ENCODE results near the gene MAOA. TPM values are rescaled to one million over a fixed set of nuclear protein-coding genes. Genes with fewer than 3 reads are reported as not detected.

Gene MAOA
- polyA plus RNA-seq, 1 donor from 2014 or later = 1.3 TPM

DNA sequence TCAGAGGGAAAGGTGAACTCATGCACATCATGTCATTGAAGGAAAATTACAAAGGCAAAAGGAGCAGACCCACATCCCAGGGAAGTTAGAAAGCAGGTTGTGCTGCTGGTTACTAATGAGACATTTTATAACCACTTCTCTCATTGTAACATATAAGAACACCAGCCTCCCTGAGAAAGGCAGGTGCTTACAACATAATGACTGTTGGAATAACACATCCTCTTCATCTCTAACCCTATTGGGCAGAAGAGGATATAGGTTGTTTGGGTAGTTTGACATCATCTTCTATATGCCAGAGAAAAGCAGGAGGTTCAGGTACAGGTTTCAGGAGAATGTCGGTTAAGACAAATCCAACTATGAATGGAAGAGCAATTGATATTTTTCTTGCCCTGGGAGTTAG is 77.6 kb downstream of the MAOA start:
- H2AFZ ChIP-seq (ENCODE audit: low read depth, low read length) = no peak overlapping the region
- H3K36me3 ChIP-seq (ENCODE audit: insufficient read depth, low read length) = no peaks in the 10 kb centered on the region
- no peak overlapping the region for H3K4me2 ChIP-seq (ENCODE audit: low read length)
- no peaks in the 10 kb centered on the region for H3F3A ChIP-seq (ENCODE audit: insufficient read depth, low read length, poor library complexity, severe bottlenecking)
- H4K20me1 ChIP-seq (ENCODE audit: insufficient read depth) = no peaks in the 10 kb centered on the region
- no peak overlapping the region for H3K27ac ChIP-seq (ENCODE audit: low read length)
- TF ChIP-seq POLR2AphosphoS5 (IDR thresholded peaks at IDR 0.05) (no peak), MXI1 (conservative IDR thresholded peaks at IDR 0.05; ENCODE audit: poor library complexity, severe bottlenecking) (no peak), REST (IDR thresholded peaks at IDR 0.05; ENCODE audit: borderline replicate concordance) (no peak)
- TF ChIP-seq, protein P1, sequence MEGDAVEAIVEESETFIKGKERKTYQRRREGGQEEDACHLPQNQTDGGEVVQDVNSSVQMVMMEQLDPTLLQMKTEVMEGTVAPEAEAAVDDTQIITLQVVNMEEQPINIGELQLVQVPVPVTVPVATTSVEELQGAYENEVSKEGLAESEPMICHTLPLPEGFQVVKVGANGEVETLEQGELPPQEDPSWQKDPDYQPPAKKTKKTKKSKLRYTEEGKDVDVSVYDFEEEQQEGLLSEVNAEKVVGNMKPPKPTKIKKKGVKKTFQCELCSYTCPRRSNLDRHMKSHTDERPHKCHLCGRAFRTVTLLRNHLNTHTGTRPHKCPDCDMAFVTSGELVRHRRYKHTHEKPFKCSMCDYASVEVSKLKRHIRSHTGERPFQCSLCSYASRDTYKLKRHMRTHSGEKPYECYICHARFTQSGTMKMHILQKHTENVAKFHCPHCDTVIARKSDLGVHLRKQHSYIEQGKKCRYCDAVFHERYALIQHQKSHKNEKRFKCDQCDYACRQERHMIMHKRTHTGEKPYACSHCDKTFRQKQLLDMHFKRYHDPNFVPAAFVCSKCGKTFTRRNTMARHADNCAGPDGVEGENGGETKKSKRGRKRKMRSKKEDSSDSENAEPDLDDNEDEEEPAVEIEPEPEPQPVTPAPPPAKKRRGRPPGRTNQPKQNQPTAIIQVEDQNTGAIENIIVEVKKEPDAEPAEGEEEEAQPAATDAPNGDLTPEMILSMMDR (IDR thresholded peaks at IDR 0.05; ENCODE audit: poor library complexity, severe bottlenecking) = no peak
- H3K27me3 ChIP-seq (ENCODE audit: insufficient read depth, low read depth, low read length) = no peaks in the 10 kb centered on the region
- no peak overlapping the region for H3K9ac ChIP-seq (ENCODE audit: low read length)
- H3K9me3 ChIP-seq (ENCODE audit: low read length) = no peaks in the 10 kb centered on the region
- H3K9me2 ChIP-seq (ENCODE audit: insufficient read depth, low read length) = no peaks in the 10 kb centered on the region
- H3K79me2 ChIP-seq (replicated peaks; ENCODE audit: insufficient read depth, low read length) = no peaks in the 10 kb centered on the region
- H3K4me3 ChIP-seq (ENCODE audit: low read length) = no peak overlapping the region

- H3F3A ChIP-seq (ENCODE audit: insufficient read depth, low read length, poor library complexity, severe bottlenecking) = no peaks in the 10 kb centered on the region
- no peak overlapping the region for H3K4me3 ChIP-seq (ENCODE audit: low read length)
- H3K9me2 ChIP-seq (ENCODE audit: insufficient read depth, low read length) = no peaks in the 10 kb centered on the region
- TF ChIP-seq EZH2 (IDR thresholded peaks at IDR 0.05; ENCODE audit: borderline replicate concordance, insufficient read depth, low read length, poor library complexity, severe bottlenecking) = no peak
- no peak for TF ChIP-seq POLR2AphosphoS5 (IDR thresholded peaks at IDR 0.05)
- TF ChIP-seq SMC3 (conservative IDR thresholded peaks at IDR 0.05; ENCODE audit: poor library complexity) = no peak
- no peak for TF ChIP-seq REST (IDR thresholded peaks at IDR 0.05; ENCODE audit: borderline replicate concordance)
- no peak for TF ChIP-seq RAD21 (conservative IDR thresholded peaks at IDR 0.05)
- no peak for TF ChIP-seq EP300 (conservative IDR thresholded peaks at IDR 0.05; ENCODE audit: poor library complexity, severe bottlenecking)
- TF ChIP-seq TAF1 (IDR thresholded peaks at IDR 0.05; ENCODE audit: low read depth) = no peak
- TF ChIP-seq MXI1 (conservative IDR thresholded peaks at IDR 0.05; ENCODE audit: poor library complexity, severe bottlenecking) = no peak
- TF ChIP-seq, protein P1 (IDR thresholded peaks at IDR 0.05; ENCODE audit: poor library complexity, severe bottlenecking) = no peak
- H3K36me3 ChIP-seq (ENCODE audit: insufficient read depth, low read length) = no peaks in the 10 kb centered on the region
- H3K4me2 ChIP-seq (ENCODE audit: low read length) = no peak overlapping the region
- no peak overlapping the region for H3K27ac ChIP-seq (ENCODE audit: low read length)
- H3K79me2 ChIP-seq (replicated peaks; ENCODE audit: insufficient read depth, low read length) = no peaks in the 10 kb centered on the region
- no peaks in the 10 kb centered on the region for H3K9me3 ChIP-seq (ENCODE audit: low read length)
- no peak overlapping the region for H2AFZ ChIP-seq (ENCODE audit: low read depth, low read length)
- no peaks in the 10 kb centered on the region for H4K20me1 ChIP-seq (ENCODE audit: insufficient read depth)
- H3K9ac ChIP-seq (ENCODE audit: low read length) = no peak overlapping the region
- no peaks in the 10 kb centered on the region for H3K27me3 ChIP-seq (ENCODE audit: insufficient read depth, low read depth, low read length)
These were observed 78.3 kb downstream of the MAOA start for GRCh38 chrX:43734444-43734843.
